Transverse colon (tissue), 4 donors: ENCODE data around the gene ALOX15B. TPM values are rescaled to one million over a fixed set of nuclear protein-coding genes. Genes with fewer than 3 reads are reported as not detected.

Experiments
- DNase-seq: peaks from one replicate; pipeline ENCODE4 v3.0.0-alpha.2; 2019
- H3K27ac ChIP-seq, 4 donors: fragments of 200-600 bp; sonication (generic); 2 replicates each; pipeline ENCODE4 v1.5.1; 2016 to 2018; ENCODE audit warnings: inconsistent platforms in 4 of 4
- H3K27me3 ChIP-seq: fragments of 200-600 bp; sonication (generic); 2 replicates; pipeline ENCODE4 v1.5.1; 2017; ENCODE audit warnings: inconsistent platforms
- H3K36me3 ChIP-seq, 4 donors: fragments of 200-600 bp; sonication (generic); 2 replicates each; pipeline ENCODE4 v1.5.1; 2017 to 2019; ENCODE audit warnings: inconsistent platforms in 4 of 4
- H3K4me1 ChIP-seq, 4 donors: fragments of 200-600 bp; sonication (generic); 2 replicates each; pipeline ENCODE4 v1.5.1; 2017 to 2020; ENCODE audit warnings: inconsistent platforms in 4 of 4
- H3K4me3 ChIP-seq, 4 donors: fragments of 200-600 bp; sonication (generic); 1 replicate in 1 of 4; 2 replicates in 3 of 4; pipeline versions ENCODE4 v1.5.1 to v1.6.1; 2017 to 2019; ENCODE audit warnings: inconsistent platforms in 4 of 4
- H3K9me3 ChIP-seq, 2 donors: fragments of 200-600 bp; sonication (generic); 2 replicates each; pipeline ENCODE4 v1.5.1; 2017 to 2019; ENCODE audit warnings: inconsistent platforms in 2 of 2
- EP300 ChIP-seq: sonication (generic); formaldehyde crosslinking; IDR thresholded peaks from one replicate; pipeline ENCODE4 v1.6.1; 2017; ENCODE audit warnings: antibody characterized with exemption, low read depth
- POLR2A ChIP-seq: fragments of 450-650 bp; IDR thresholded peaks from one replicate; pipeline ENCODE4 v1.6.1; 2016; ENCODE audit warnings: antibody characterized with exemption, mild to moderate bottlenecking, moderate library complexity
- POLR2AphosphoS5 ChIP-seq, 3 donors: sonication (generic); formaldehyde crosslinking; IDR thresholded peaks; one replicate each; pipeline ENCODE4 v1.6.1; 2016; ENCODE audit warnings: antibody characterized with exemption in 3 of 3
- WGBS, 2 donors: methylation state at CpG; one replicate each; pipeline ENCODE4 v1.1.5; 2018; ENCODE audit warnings: low coverage in 1 of 2; 5-methylcytosine and 5-hydroxymethylcytosine counted together
- in situ Hi-C, 4 donors: fragments of 200-750 bp; cut with MboI; loops; one replicate each; pipeline versions ENCODE4 v1.15.0 to v1.15.1; 2017; ENCODE audit warnings: low sequenced_read_pairs in 3 of 4, low pct_ligation_motif_present in 1 of 4, low pct_unique_long_range_greater_than_20kb in 1 of 4
- intact Hi-C: fragments of 100-400 bp; cut with DNase I; formaldehyde crosslinking; loops from one replicate; pipeline ENCODE4 v1.15.1; 2023; ENCODE audit warnings: low total_unique reads
- total RNA-seq, 4 donors: library from RNA; depleted of rRNA; stranded (reverse); fragments of >200 nt; gene quantifications; one replicate each; pipeline ENCODE4 v1.1.0, GENCODE V29; 2016
- TF ChIP-seq, protein P1 (sequence below), 5 experiments: fragments of 200-600 bp in 3 of 5; fragments of 450-650 bp in 2 of 5; sonication (generic) in 3 of 5; IDR thresholded peaks; 1 replicate in 2 of 5; 2 replicates in 3 of 5; pipeline ENCODE4 v1.5.1; 2016 to 2017; ENCODE audit warnings: antibody characterized with exemption in 5 of 5, inconsistent platforms in 3 of 5, mild to moderate bottlenecking in 2 of 5, moderate library complexity in 1 of 5

Gene ALOX15B
- total RNA-seq, 4 donors from 2014 or later, result 3.3 to 44.4 (median 5.4) TPM

DNA sequence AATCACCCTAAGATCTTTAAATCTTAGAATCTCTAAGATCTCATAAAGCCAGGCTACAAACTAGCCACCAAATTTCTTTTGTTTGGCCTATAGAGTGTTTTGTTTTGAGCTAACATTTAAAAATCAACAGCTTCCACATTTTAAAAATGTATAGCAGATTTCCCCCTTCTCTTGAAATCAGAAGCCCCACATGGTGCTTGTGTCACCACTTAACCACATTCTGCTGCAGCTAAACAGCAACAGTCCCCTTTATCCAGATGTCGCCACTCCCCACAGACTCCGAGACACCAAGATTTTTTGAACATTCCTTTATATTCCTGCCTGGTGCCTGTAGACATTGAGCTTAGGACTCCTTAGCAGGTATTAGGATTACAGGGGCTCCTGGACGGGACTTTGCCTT, 20.4 kb upstream of the ALOX15B start:
- DNase-seq, result no peak
- Histone ChIP-seq H3K27me3 (peaks cover 22% of the 10 kb centered on the region), H3K4me3 (no peak overlapping the region), H3K36me3 (no peaks in the 10 kb centered on the region), H3K27ac (no peak overlapping the region), H3K9me3 (no peaks in the 10 kb centered on the region), H3K4me1 (peaks cover 7 to 18% (median 12%) of the 10 kb centered on the region in 4 donors)
- in situ Hi-C loops, result no loop called here
- intact Hi-C loops, result no loop called here
- WGBS, 2 donors, result 40 to 92% methylated on average over 1 to 3 of the region's 3 CpGs
- TF ChIP-seq, protein P1, sequence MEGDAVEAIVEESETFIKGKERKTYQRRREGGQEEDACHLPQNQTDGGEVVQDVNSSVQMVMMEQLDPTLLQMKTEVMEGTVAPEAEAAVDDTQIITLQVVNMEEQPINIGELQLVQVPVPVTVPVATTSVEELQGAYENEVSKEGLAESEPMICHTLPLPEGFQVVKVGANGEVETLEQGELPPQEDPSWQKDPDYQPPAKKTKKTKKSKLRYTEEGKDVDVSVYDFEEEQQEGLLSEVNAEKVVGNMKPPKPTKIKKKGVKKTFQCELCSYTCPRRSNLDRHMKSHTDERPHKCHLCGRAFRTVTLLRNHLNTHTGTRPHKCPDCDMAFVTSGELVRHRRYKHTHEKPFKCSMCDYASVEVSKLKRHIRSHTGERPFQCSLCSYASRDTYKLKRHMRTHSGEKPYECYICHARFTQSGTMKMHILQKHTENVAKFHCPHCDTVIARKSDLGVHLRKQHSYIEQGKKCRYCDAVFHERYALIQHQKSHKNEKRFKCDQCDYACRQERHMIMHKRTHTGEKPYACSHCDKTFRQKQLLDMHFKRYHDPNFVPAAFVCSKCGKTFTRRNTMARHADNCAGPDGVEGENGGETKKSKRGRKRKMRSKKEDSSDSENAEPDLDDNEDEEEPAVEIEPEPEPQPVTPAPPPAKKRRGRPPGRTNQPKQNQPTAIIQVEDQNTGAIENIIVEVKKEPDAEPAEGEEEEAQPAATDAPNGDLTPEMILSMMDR (IDR thresholded peaks at IDR 0.05), result no peak
- no peak for TF ChIP-seq EP300
- TF ChIP-seq POLR2AphosphoS5 (IDR thresholded peaks at IDR 0.05), result no peak
- no peak for TF ChIP-seq POLR2A

DNA sequence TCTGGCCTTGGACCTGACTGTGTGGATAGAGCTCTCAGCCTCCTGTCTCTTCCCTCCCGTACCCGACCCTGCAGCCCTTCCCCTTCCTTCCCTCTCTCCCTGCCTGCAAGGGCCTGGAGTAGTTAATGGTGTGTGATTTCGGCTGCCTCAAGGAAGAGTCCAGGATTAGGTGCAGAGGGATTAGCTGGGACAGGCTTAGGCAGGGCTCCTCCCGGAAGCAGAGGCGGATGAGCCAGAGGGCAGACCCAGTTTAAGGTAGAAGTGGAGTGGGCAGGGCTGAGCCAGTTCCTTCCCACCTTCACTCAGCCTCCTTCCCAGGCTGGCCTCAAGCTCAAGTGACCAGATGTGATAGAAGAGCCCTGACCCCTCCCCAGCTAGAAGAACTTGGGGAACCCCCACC, 19.7 kb upstream of the ALOX15B start:
- WGBS, 2 donors, result 82% methylated on average over 5 of the region's 5 CpGs; no CpG with 5 or more reads in 1 of the 2 donors
- Histone ChIP-seq H3K27ac (no peak overlapping the region), H3K9me3 (no peaks in the 10 kb centered on the region), H3K27me3 (peaks cover 22% of the 10 kb centered on the region), H3K36me3 (no peaks in the 10 kb centered on the region), H3K4me1 (peaks cover 7 to 18% (median 12%) of the 10 kb centered on the region in 4 donors), H3K4me3 (no peak overlapping the region)
- intact Hi-C loops (no loop called here), in situ Hi-C loops (no loop called here)
- no peak for TF ChIP-seq POLR2A
- no peak for TF ChIP-seq POLR2AphosphoS5 (IDR thresholded peaks at IDR 0.05)
- TF ChIP-seq, protein P1 (IDR thresholded peaks at IDR 0.05), result no peak
- TF ChIP-seq EP300, result no peak
- no peak for DNase-seq

DNA sequence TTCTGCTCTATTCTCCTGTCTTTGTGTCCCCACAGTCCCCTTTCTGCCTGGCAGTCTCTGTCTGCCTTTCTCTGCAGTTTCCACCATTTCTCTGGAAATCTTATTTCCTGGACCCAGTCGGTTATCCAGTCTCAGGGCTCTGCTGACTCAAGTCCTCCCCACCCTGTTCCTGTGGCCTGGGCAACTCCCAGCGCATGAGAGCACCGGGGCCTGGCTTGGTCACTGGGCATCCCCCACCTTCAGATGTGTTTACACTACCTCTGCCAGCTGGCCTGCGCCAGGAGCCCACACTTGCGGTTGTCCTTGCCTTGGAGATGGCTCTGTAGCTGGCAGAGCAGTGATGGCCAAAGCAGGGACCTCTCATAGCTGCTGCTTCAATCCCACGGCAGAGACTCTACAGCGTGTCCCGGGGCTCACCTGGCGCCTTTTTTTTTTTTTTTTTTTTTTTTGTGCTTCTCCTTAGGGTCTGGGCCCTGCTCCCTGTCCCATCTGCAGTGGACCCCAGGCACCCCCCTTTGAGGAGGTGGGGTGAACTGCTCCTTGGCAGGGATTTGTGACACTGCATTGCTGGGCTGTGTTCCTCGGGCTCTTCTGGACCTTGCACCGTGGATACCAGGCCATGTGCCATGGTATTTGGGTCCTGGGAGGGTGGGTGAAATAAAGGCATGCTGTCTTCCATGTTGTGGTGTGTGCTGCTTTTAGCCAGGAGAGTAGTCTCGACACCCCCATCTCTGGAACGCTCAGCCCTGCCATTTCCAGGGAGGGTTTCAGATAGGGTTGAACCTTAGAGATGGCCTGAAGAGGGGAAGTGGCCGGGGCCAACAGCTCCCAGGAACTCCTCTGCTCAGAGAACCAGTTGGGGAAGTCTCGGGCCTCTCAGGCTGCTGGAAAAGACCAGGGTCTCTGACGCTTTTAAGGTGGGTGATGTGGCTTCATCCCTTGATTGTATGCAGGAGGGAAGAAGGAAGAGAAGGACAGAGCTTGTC, 18.9 kb upstream of the ALOX15B start:
- Histone ChIP-seq H3K9me3 (no peaks in the 10 kb centered on the region), H3K4me3 (no peak overlapping the region), H3K27ac (no peak overlapping the region), H3K27me3 (peaks cover 15% of the 10 kb centered on the region), H3K36me3 (no peaks in the 10 kb centered on the region), H3K4me1 (peaks cover 7 to 18% (median 12%) of the 10 kb centered on the region in 4 donors)
- TF ChIP-seq POLR2AphosphoS5 (IDR thresholded peaks at IDR 0.05) (no peak), EP300 (no peak), POLR2A (no peak)
- TF ChIP-seq, protein P1 (IDR thresholded peaks at IDR 0.05), result no peak
- in situ Hi-C loops, result no loop called here
- intact Hi-C loops, result no loop called here
- DNase-seq, result no peak
- 50 to 77% methylated on average over 5 to 16 of the region's 16 CpGs for WGBS, 2 donors

DNA sequence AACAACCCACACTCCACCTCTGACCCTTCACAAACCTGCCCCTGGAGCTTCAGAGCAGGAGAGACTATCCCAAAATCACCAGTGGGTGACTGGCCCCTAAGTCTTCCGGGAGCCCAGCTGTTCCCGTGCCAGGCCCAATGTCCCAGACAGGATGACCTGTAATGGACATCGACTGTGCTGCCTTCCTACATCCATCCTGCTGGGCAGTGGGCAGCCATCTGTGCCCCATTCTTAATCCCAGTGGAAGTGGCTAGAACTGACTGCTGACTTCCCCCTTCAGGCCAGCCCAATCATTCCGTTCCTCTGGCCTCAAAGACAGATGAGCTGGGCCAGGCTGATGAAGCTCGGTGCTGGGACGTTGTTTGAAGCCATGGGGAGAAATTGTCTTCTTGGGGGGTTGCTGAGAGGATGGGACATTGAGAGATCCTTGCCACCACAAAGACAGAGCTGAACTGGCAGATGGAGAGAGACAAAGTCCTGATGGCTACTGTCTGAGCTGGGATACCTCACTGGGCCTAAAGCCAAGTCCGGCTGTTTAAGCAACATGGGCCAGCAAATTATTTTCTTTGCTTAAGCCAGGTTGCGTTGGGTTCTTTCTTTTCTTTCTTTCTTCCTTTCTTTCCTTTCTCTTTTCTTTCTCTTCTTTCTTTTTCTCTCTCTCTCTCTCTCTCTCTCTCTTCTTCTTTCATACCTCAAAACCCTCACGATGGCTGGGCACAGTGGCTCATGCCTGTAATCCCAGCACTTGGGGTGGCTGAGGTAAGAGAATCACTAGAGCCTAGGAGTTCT, 17.9 kb upstream of the ALOX15B start:
- no peaks in the 10 kb centered on the region for H3K9me3 ChIP-seq
- peaks cover 6 to 13% (median 8%) of the 10 kb centered on the region in 4 donors for H3K4me1 ChIP-seq
- DNase-seq, result no peak
- 83 to 89% methylated on average over 1 to 9 of the region's 9 CpGs for WGBS, 2 donors
- intact Hi-C loops (no loop called here), in situ Hi-C loops (no loop called here)
- peaks cover 5% of the 10 kb centered on the region for H3K27me3 ChIP-seq
- no peak for TF ChIP-seq POLR2AphosphoS5 (IDR thresholded peaks at IDR 0.05)
- TF ChIP-seq EP300, result no peak
- TF ChIP-seq, protein P1 (IDR thresholded peaks at IDR 0.05), result no peak
- no peak for TF ChIP-seq POLR2A
- H3K27ac ChIP-seq, result no peak overlapping the region
- no peaks in the 10 kb centered on the region for H3K36me3 ChIP-seq
- no peak overlapping the region for H3K4me3 ChIP-seq
